Rectal smooth muscle tissue (tissue), 1 donor: ENCODE data around the gene TEX28.
"Not testable (repeated sequence)": the region's sequence is repeated elsewhere in the genome, so short reads cannot be mapped to it uniquely, and the experiment has no call there.

Source experiments
- H3K27ac ChIP-seq: one replicate; pipeline ENCODE4 v1.7.0; 2013; ENCODE audit warnings: low read depth, low read length, inconsistent platforms
- H3K27me3 ChIP-seq: one replicate; pipeline ENCODE4 v1.7.0; 2013; ENCODE audit warnings: low read length; ENCODE audit not compliant: control insufficient read depth, insufficient read depth
- H3K36me3 ChIP-seq: one replicate; pipeline ENCODE4 v1.7.0; 2013; ENCODE audit warnings: low read length; ENCODE audit not compliant: control insufficient read depth, insufficient read depth
- H3K4me1 ChIP-seq: one replicate; pipeline ENCODE4 v1.7.0; 2013; ENCODE audit warnings: low read length; ENCODE audit not compliant: control insufficient read depth, insufficient read depth
- H3K4me3 ChIP-seq: one replicate; pipeline ENCODE4 v1.7.0; 2013; ENCODE audit warnings: low read length
- H3K9ac ChIP-seq: one replicate; pipeline ENCODE4 v1.7.0; 2013; ENCODE audit warnings: low read length

TEX28 gene

GRCh38 chrX:154294791-154295574 is at the start of gene TEX28:
Gene TEX28, minus strand, starts transcription at chrX:154295124. Its CDS starts 3,007 bp downstream, at chrX:154292117.
- Histone ChIP-seq H3K27ac (no peak within 1 kb of the TSS), H3K27me3 (no peaks in the 10 kb centered on the region), H3K9ac (no peak within 1 kb of the TSS)

GRCh38 chrX:154343620-154344019 is 48.7 kb upstream of the TEX28 start:
- H3K36me3 ChIP-seq, H3K4me1 ChIP-seq, H3K9ac ChIP-seq, H3K4me3 ChIP-seq, H3K27ac ChIP-seq, H3K27me3 ChIP-seq: not testable (repeated sequence)

More at GRCh38 chrX:154294791-154295574, at the start of gene TEX28:
- H3K4me1 ChIP-seq = no peaks in the 10 kb centered on the region
- H3K36me3 ChIP-seq = no peaks in the 10 kb centered on the region
- no peak within 1 kb of the TSS for H3K4me3 ChIP-seq

- not testable (repeated sequence) for H3K4me1 ChIP-seq, H3K4me3 ChIP-seq, H3K36me3 ChIP-seq, H3K27me3 ChIP-seq, H3K27ac ChIP-seq, H3K9ac ChIP-seq
These were observed 48.1 kb upstream of the TEX28 start for GRCh38 chrX:154343063-154343462.

- H3K36me3 ChIP-seq, H3K4me3 ChIP-seq, H3K9ac ChIP-seq, H3K27ac ChIP-seq, H3K4me1 ChIP-seq, H3K27me3 ChIP-seq: not testable (repeated sequence)
These were observed 46.7 kb upstream of the TEX28 start for GRCh38 chrX:154341399-154342298.

- H3K4me3 ChIP-seq = no peak overlapping the region
- no peaks in the 10 kb centered on the region for H3K27me3 ChIP-seq
- H3K4me1 ChIP-seq = no peaks in the 10 kb centered on the region
- no peak overlapping the region for H3K9ac ChIP-seq
- no peak overlapping the region for H3K27ac ChIP-seq
- H3K36me3 ChIP-seq = no peaks in the 10 kb centered on the region
These were observed 39.6 kb upstream of the TEX28 start for GRCh38 chrX:154334496-154334895.

- Histone ChIP-seq H3K9ac (no peak overlapping the region), H3K27me3 (no peaks in the 10 kb centered on the region), H3K4me1 (no peaks in the 10 kb centered on the region), H3K27ac (no peak overlapping the region), H3K4me3 (no peak overlapping the region), H3K36me3 (no peaks in the 10 kb centered on the region)
These were observed 38.9 kb upstream of the TEX28 start for GRCh38 chrX:154333837-154334271.

GRCh38 chrX:154333116-154333515 is 38.2 kb upstream of the TEX28 start:
- Histone ChIP-seq H3K4me3 (no peak overlapping the region), H3K36me3 (no peaks in the 10 kb centered on the region), H3K27me3 (no peaks in the 10 kb centered on the region), H3K9ac (no peak overlapping the region), H3K27ac (no peak overlapping the region), H3K4me1 (no peaks in the 10 kb centered on the region)

- H3K27me3 ChIP-seq = no peaks in the 10 kb centered on the region
These were observed 37.6 kb upstream of the TEX28 start for GRCh38 chrX:154332561-154332960.

GRCh38 chrX:154329294-154329693 is 34.4 kb upstream of the TEX28 start:
- Histone ChIP-seq H3K27me3 (no peaks in the 10 kb centered on the region), H3K27ac (no peak overlapping the region), H3K4me1 (no peaks in the 10 kb centered on the region), H3K4me3 (no peak overlapping the region), H3K9ac (no peak overlapping the region), H3K36me3 (no peaks in the 10 kb centered on the region)

More at GRCh38 chrX:154332561-154332960, 37.6 kb upstream of the TEX28 start:
- H3K4me3 ChIP-seq = no peak overlapping the region
- H3K9ac ChIP-seq = no peak overlapping the region
- H3K27ac ChIP-seq = no peak overlapping the region
- H3K4me1 ChIP-seq = no peaks in the 10 kb centered on the region
- no peaks in the 10 kb centered on the region for H3K36me3 ChIP-seq

- no peaks in the 10 kb centered on the region for H3K27me3 ChIP-seq
- H3K27ac ChIP-seq = no peak overlapping the region
- H3K36me3 ChIP-seq = no peaks in the 10 kb centered on the region
These were observed 33.7 kb upstream of the TEX28 start for GRCh38 chrX:154328646-154329045.

GRCh38 chrX:154327038-154327820 is 32.3 kb upstream of the TEX28 start:
- no peak overlapping the region for H3K4me3 ChIP-seq
- no peak overlapping the region for H3K9ac ChIP-seq
- no peaks in the 10 kb centered on the region for H3K27me3 ChIP-seq
- no peaks in the 10 kb centered on the region for H3K36me3 ChIP-seq
- H3K4me1 ChIP-seq = no peaks in the 10 kb centered on the region
- H3K27ac ChIP-seq = no peak overlapping the region

More at GRCh38 chrX:154328646-154329045, 33.7 kb upstream of the TEX28 start:
- no peak overlapping the region for H3K9ac ChIP-seq
- no peaks in the 10 kb centered on the region for H3K4me1 ChIP-seq
- no peak overlapping the region for H3K4me3 ChIP-seq

GRCh38 chrX:154325541-154325940 is 30.6 kb upstream of the TEX28 start:
- Histone ChIP-seq H3K4me1 (no peaks in the 10 kb centered on the region), H3K4me3 (no peak overlapping the region)

More at GRCh38 chrX:154325541-154325940, 30.6 kb upstream of the TEX28 start:
- Histone ChIP-seq H3K27ac (no peak overlapping the region), H3K9ac (no peak overlapping the region), H3K36me3 (no peaks in the 10 kb centered on the region), H3K27me3 (no peaks in the 10 kb centered on the region)
